WTC11 (cell line): ENCODE data around the gene SPHK1. TPM values are rescaled to one million over a fixed set of nuclear protein-coding genes. Genes with fewer than 3 reads are reported as not detected.

Experiments
- ATAC-seq: fragments of 200-7000 bp; cut with Tn5 transposase; 2 replicates; pipeline ENCODE4 v1.10.0; 2021; ENCODE audit warnings: mild to moderate bottlenecking, moderate library complexity
- CTCF ChIA-PET: fragments of 300-600 bp; sonication (Branson Sonifier 250); formaldehyde crosslinking; loops from one replicate; lab custom pipeline; 2021; ENCODE audit warnings: antibody characterized with exemption; lab: Charles Lee
- POLR2A ChIA-PET: fragments of 350-600 bp; sonication (Branson Sonifier 250); formaldehyde crosslinking; loops from one replicate; lab custom pipeline; 2021; ENCODE audit warnings: antibody characterized with exemption; lab: Charles Lee
- DNase-seq: peaks from one replicate; pipeline ENCODE4 v3.0.0; 2021; ENCODE audit warnings: low spot score
- H3K27ac Mint-ChIP-seq: 2 replicates; pipeline ENCODE4 v1.8.0; 2021; ENCODE audit warnings: mixed read lengths
- H3K27me3 Mint-ChIP-seq: 2 replicates; pipeline ENCODE4 v1.8.0; 2021; ENCODE audit warnings: low read depth, mild to moderate bottlenecking, moderate library complexity, mixed read lengths
- H3K36me3 Mint-ChIP-seq: 2 replicates; pipeline ENCODE4 v1.8.0; 2021; ENCODE audit warnings: mixed read lengths
- H3K4me1 Mint-ChIP-seq: 2 replicates; pipeline ENCODE4 v1.8.0; 2022; ENCODE audit warnings: mixed read lengths
- H3K4me3 Mint-ChIP-seq: 2 replicates; pipeline ENCODE4 v1.8.0; 2021; ENCODE audit warnings: mild to moderate bottlenecking, moderate library complexity, mixed read lengths
- H3K9me3 Mint-ChIP-seq: 2 replicates; pipeline ENCODE4 v1.8.0; 2021; ENCODE audit warnings: mixed read lengths
- AR ChIP-seq: fragments of 250-450 bp; sonication (Bioruptor Pico); IDR thresholded peaks from 2 replicates; pipeline ENCODE4 v1.9.0; 2021; ENCODE audit warnings: mild to moderate bottlenecking
- ATF2 ChIP-seq: sonication (generic); formaldehyde crosslinking; IDR thresholded peaks from 2 replicates; pipeline ENCODE4 v1.8.1; 2022; ENCODE audit warnings: low read depth, missing genetic modification reagents, borderline replicate concordance
- CTCF ChIP-seq: fragments of 200-600 bp; IDR thresholded peaks from 2 replicates; pipeline ENCODE4 v1.8.0; 2022; ENCODE audit warnings: antibody characterized with exemption
- ERG ChIP-seq: fragments of 250-450 bp; sonication (Bioruptor Pico); IDR thresholded peaks from 2 replicates; pipeline ENCODE4 v1.8.0; 2021; ENCODE audit warnings: mild to moderate bottlenecking
- GABPB1 ChIP-seq: sonication (generic); formaldehyde crosslinking; IDR thresholded peaks from 2 replicates; pipeline ENCODE4 v1.8.1; 2023; ENCODE audit warnings: mild to moderate bottlenecking, missing genetic modification reagents
- KAT7 ChIP-seq: sonication (generic); formaldehyde crosslinking; IDR thresholded peaks from 2 replicates; pipeline ENCODE4 v1.8.1; 2023; ENCODE audit warnings: missing genetic modification reagents, mild to moderate bottlenecking, borderline replicate concordance
- MLX ChIP-seq: sonication (generic); formaldehyde crosslinking; IDR thresholded peaks from 2 replicates; pipeline ENCODE4 v1.8.1; 2023; ENCODE audit warnings: mild to moderate bottlenecking, missing genetic modification reagents, moderate library complexity
- MXD4 ChIP-seq: fragments of 250-450 bp; sonication (Bioruptor Pico); IDR thresholded peaks from 2 replicates; pipeline ENCODE4 v1.8.0; 2021; ENCODE audit warnings: mild to moderate bottlenecking, moderate library complexity, borderline replicate concordance
- SMAD4 ChIP-seq: sonication (generic); formaldehyde crosslinking; IDR thresholded peaks from 2 replicates; pipeline ENCODE4 v1.8.0; 2022; ENCODE audit warnings: mild to moderate bottlenecking, missing genetic modification reagents
- USF1 ChIP-seq: sonication (generic); formaldehyde crosslinking; IDR thresholded peaks from 2 replicates; pipeline ENCODE4 v1.8.0; 2022; ENCODE audit warnings: mild to moderate bottlenecking, missing genetic modification reagents
- ZMAT4 ChIP-seq: fragments of 250-450 bp; sonication (Bioruptor Pico); IDR thresholded peaks from 2 replicates; pipeline ENCODE4 v1.9.0; 2021; ENCODE audit warnings: mild to moderate bottlenecking
- ZNF317 ChIP-seq: sonication (generic); formaldehyde crosslinking; IDR thresholded peaks from 2 replicates; pipeline ENCODE4 v1.8.1; 2023; ENCODE audit warnings: low read depth, mild to moderate bottlenecking, moderate library complexity, missing genetic modification reagents, borderline replicate concordance
- total RNA-seq: library from RNA; stranded (reverse); gene quantifications from 3 replicates; pipeline ENCODE4 v1.2.3, GENCODE V29; 2021

SPHK1 gene
- total RNA-seq, 1 experiment from 2014 or later = 2.5 TPM

- TF ChIP-seq ATF2 (CRISPR knock-in tag) (no peak), MLX (CRISPR knock-in tag) (no peak), USF1 (CRISPR knock-in tag) (no peak), GABPB1 (CRISPR knock-in tag) (no peak), ZNF317 (CRISPR knock-in tag) (no peak), SMAD4 (CRISPR knock-in tag) (no peak), CTCF (no peak)
- TF ChIP-seq, all 79 proteins: peak for 0
Measured at GRCh38 chr17:76395980-76396379, 11.6 kb downstream of the SPHK1 start (continued).

GRCh38 chr17:76397184-76397583, 12.8 kb downstream of the SPHK1 start:
- no peak for DNase-seq
- H3K27ac Mint-ChIP-seq = no peak overlapping the region
- H3K4me3 Mint-ChIP-seq = no peak overlapping the region
- H3K27me3 Mint-ChIP-seq = no peaks in the 10 kb centered on the region
- TF ChIP-seq KAT7 (CRISPR knock-in tag) (no peak), AR (CRISPR knock-in tag) (no peak), ZNF317 (CRISPR knock-in tag) (no peak), MXD4 (no peak), ERG (CRISPR knock-in tag) (no peak), ZMAT4 (CRISPR knock-in tag) (no peak)
- no peaks in the 10 kb centered on the region for H3K4me1 Mint-ChIP-seq
- no peaks in the 10 kb centered on the region for H3K9me3 Mint-ChIP-seq
- ChIA-PET CTCF (interaction anchor here (0.6 to 4.9 kb wide), 48 partner anchors 9 to 764 kb away, joined by 3 to 135 read pairs (median 6); partner anchors contain the start of genes CDK3, PRPSAP1, QRICH2 and SMIM5), POLR2A (interaction anchor here (1.2 to 1.5 kb wide), 2 partner anchors 13 to 43 kb away, joined by 4 read pairs; partner anchors contain the start of genes PRPSAP1 and SPHK1)
- peaks cover 52% of the 10 kb centered on the region for H3K36me3 Mint-ChIP-seq
- no peak for ATAC-seq
